ENCODE measurements around the gene TRIM34. TPM values are rescaled to one million over a fixed set of nuclear protein-coding genes. Genes with fewer than 3 reads are reported as not detected.
"Not testable (repeated sequence)": the region's sequence is repeated elsewhere in the genome, so short reads cannot be mapped to it uniquely, and the experiment has no call there.

Gene TRIM34
- polyA plus RNA-seq, 3 donors, result 1.8 to 6.7 (median 3.8) TPM

DNA sequence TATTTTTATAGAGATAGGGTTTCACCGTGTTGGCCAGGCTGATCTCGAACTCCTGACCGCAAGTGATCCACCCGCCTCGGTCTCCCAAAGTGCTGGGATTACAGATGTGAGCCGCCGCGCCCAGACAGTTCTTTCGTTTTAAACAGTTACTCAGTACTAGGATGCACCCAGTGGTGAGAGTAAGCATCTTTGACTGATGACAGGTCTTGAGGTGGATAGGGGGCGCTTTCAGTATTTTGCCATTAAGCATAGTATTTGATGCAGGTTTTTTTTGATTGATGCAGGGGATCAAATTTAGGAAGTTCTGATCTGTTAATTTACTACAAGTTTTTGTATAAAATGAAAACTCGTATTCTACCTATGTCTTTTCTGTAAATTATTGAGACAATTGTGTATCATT, 13.2 kb upstream of the TRIM34 start:
- 92 to 95% (median 95%) methylated on average over 11 of the region's 11 CpGs for WGBS, 3 donors
- no peak overlapping the region for H3K27ac ChIP-seq (ENCODE audit: low read depth, low read length)

DNA sequence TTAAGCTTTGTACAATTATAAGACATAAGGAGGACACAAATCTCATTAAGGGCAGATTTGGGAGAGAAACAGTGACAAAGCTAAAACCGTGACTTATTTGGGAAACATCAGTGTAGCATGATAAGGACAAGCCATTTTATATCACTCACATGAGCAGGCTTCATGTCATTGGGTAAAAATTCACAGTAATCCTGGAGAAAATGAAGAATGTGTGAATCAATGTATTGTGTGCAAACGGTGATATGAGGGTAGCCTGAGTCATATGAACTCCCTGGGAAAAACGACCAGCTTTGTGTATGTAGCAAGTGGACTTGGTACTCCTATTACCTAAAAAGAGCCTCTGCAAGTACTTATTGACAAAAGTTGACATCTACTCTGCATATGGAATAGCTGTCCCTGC, 6.0 kb upstream of the TRIM34 start:
- no peak overlapping the region for H3K27ac ChIP-seq (ENCODE audit: low read depth, low read length)
- WGBS, 3 donors, result 53 to 86% (median 83%) methylated on average over 3 of the region's 3 CpGs

DNA sequence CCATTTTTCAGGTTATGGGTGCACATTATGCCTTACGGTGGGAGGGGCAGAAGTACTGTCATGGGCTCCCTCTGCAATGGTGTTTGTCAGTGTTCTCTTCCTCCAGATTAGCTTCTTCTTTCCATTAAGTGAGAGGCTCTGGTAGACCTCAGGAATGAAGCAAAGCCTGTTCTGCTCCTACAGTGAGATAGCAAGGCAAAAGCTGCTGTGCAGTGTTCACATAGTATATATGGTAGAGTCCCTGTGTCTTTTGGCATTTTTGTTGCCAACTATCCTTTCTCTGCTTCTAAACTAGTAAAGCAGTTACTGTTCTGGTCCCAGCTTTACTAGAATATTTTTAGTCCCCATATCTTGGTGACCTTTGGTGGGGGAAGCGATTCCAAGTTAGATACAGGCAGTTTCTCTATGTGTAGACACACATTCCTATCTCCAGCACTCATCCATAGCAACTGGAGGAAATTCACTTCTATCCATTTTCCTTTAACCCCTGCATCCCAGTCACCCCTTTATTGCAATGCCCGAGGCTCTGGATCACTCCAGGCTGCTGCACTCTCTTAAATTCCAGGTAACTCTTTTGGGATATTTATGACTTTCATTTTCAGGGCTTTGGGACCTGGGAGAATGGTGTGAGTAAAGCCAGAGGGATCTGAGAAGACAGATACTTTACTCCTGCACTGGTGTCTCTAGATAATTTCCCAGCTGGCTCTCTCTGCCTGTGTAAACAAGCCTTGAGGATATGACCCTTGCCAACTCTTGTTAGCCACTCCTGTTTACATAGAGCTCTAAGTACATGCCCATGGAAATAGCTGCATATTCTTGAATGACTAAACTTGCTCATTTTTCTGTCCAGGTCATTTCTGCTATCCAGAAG, 3.9 kb upstream of the TRIM34 start:
- H3K27ac ChIP-seq (ENCODE audit: low read depth, low read length), result no peak overlapping the region
- 41 to 69% (median 59%) methylated on average over 3 of the region's 3 CpGs for WGBS, 3 donors

DNA sequence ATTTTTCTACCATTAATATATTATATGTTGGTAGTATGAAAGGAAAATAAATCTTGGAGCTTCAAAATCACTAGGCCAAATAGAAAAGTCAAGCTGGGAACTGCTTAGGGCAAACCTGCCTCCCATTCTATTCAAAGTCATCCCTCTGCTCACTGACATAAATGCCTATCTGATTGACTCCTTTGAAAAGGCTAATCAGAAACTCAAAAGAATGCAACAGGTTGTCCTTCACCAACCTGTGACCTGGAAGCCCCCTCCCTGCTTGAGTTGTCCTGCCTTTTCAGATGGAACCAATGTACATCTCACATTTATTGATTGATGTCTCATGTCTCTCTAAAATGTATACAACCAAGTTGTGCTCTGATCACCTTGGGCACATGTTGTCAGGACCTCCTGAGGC, 3.2 kb upstream of the TRIM34 start:
- H3K27ac ChIP-seq (ENCODE audit: low read depth, low read length), result no peak overlapping the region

DNA sequence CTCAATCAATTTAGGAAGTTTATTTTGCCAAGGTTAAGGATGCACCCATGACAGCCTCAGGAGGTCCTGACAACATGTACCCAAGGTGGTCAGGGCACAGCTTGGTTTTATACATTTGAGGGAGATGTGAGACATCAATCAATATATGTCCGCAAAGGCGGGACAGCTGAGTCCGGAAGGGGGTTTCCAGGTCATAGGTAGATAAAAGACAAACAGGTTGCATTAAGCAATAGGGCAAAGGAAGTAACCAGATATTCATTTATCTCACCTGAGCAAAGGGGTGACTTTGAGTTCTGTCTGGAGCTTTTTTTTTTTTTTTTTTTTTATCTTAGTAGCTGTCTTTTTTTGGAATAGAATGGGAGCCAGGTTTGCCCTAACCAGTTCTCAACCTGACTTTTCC, 2.0 kb upstream of the TRIM34 start:
- H3K27ac ChIP-seq (ENCODE audit: low read depth, low read length), result no peak overlapping the region
- 74 to 99% (median 97%) methylated on average over 3 of the region's 3 CpGs for WGBS, 3 donors

DNA sequence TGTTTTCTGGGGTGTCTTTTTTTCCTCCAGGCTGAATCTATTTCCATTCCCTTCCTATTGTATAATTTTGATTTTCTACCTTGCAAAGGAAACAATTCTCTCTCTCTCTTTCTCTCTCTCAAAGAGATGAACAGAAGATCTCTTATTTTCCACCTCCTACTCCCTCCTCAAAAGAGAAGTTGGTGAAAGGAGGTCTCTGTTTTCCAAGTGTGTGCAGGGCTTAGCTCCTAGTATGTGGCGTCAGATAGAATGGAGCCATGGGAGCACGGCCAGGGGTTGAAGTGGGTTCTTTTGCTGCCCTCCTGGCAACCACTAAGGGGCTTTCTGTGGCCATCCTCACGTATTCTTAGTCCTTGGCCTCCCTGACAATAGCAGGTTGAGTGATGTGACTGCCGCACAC, 480 bp downstream of the TRIM34 start:
- 13 to 28% (median 14%) methylated on average over 4 of the region's 4 CpGs for WGBS, 3 donors

DNA sequence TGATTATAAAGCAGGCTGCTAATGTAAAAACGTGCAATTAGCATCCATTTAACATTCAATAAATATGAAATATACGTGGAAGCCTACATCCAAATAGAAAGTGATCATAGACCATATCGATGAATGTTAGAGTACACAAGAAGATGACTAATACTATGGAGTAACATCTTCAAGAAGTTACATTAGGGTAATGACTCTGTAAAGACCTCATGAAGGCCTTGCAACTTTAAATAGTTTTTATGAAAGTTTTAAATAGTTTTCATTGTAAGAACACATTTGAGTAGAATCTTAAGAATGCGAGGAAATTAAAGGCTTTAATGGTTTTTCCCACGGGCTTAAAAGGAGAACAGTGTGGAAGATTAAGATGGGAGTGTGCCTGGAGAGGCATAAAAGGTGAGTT, 1.4 kb downstream of the TRIM34 start:
- no peak overlapping the region for H3K27ac ChIP-seq (ENCODE audit: low read depth, low read length)
- WGBS, 3 donors, result 76 to 82% (median 78%) methylated on average over 5 of the region's 5 CpGs

More for the DNA sequence above, 480 bp downstream of the TRIM34 start:
- H3K27ac ChIP-seq (ENCODE audit: low read depth, low read length), result no peak overlapping the region

DNA sequence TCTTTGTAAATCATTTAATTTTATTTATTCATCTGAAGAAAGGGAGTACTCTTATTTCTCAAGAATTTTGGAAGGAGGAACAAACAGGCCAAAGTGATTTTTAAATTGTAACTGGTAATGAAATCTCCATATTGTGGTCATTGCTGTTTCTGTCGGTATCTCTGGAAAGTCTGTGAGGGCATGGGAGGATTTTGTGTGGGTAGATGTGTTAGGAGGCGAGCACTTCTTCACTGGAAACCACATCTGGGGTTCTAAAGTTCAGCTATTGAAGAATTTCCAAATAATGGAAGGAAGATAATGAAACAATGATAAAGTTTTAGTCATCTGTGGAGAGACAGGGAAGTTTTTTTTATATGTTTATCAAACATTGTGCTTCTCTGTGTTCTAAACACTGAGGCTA, 6.6 kb downstream of the TRIM34 start:
- 79 to 83% (median 80%) methylated on average over 2 of the region's 2 CpGs for WGBS, 3 donors

DNA sequence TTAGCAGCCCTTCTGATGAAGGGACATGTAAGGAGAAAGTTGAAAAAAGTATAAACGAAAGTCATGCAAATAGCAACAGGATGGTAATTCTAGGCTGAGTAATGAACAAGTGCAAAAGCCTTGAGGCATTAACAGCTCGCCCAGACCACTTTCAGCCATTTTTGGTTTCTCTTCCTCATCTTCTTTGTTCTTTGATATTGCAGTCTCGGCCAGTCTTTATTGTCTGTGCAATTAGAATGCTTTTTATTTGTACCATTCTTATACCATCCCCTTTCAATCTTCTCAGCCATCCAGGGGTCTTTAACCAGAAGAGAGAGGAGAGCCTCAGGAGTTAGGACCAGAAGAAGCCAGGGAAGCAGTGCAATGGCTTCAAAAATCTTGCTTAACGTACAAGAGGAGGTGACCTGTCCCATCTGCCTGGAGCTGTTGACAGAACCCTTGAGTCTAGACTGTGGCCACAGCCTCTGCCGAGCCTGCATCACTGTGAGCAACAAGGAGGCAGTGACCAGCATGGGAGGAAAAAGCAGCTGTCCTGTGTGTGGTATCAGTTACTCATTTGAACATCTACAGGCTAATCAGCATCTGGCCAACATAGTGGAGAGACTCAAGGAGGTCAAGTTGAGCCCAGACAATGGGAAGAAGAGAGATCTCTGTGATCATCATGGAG, 7.3 kb downstream of the TRIM34 start:
- H3K27ac ChIP-seq (ENCODE audit: low read depth, low read length), result no peak overlapping the region
- WGBS, 3 donors, result 88 to 93% (median 91%) methylated on average over 5 of the region's 5 CpGs

More for the DNA sequence above, 6.6 kb downstream of the TRIM34 start:
- H3K27ac ChIP-seq (ENCODE audit: low read depth, low read length), result no peak overlapping the region

DNA sequence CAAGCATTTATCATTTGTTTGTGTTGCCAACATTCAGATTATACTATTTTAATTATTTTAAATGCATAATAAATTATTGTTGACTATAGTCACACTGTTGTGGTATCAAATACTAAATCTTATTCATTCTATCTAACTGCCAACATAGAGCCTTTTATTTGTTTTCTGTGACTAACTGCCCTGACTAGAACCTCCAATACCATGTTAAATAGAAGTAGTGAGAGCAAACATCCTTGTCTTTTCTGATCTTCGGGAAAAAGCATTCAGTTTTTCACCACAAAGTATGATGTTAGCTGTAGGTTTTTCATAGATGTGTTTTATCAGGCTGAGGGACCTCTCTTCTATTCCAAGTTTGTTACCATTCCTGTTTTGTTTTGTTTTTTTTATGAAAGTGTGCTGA, 15.2 kb downstream of the TRIM34 start:
- 86 to 99% (median 95%) methylated on average over 1 of the region's 1 CpG for WGBS, 3 donors
- no peak overlapping the region for H3K27ac ChIP-seq (ENCODE audit: low read depth, low read length)

DNA sequence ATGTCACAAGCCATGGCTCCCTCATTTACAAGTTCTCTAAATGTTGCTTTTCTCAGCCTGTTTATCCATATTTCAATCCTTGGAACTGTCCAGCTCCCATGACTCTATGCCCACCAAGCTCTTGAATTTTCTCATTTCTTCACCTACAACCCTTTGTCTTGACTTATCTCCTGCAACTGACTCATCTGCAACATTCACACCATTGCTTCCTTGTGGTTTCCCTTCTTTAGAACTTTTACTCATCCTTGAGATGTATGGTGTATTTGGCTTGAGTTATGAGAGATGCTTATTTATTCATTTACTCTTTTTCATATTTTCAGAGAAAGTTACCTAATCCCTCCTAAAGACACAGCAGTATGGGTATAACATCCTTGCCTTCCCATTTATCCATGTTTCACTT, 18.8 kb downstream of the TRIM34 start:
- H3K27ac ChIP-seq (ENCODE audit: low read depth, low read length), result no peak overlapping the region

DNA sequence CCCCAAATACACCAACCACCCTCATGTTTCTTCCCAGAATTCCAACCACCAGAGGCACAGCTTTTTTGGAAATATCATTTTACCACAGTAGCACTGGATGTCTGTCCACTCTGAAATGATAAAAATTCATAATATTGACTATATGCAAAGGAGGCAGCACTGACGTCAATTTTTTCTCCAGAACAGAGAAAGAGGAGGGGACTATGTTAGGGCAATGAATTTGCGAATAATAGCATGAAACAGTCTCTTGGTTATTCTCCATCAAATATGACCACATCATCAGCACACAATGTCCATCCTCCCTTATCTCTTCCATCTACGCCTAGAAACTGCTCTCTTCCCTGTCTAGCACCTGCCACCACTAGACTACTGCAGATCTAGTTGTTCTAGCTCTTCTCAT, 21.3 kb downstream of the TRIM34 start:
- no peak overlapping the region for H3K27ac ChIP-seq (ENCODE audit: low read depth, low read length)
- WGBS, 3 donors, result 89 to 93% (median 91%) methylated on average over 3 of the region's 3 CpGs

DNA sequence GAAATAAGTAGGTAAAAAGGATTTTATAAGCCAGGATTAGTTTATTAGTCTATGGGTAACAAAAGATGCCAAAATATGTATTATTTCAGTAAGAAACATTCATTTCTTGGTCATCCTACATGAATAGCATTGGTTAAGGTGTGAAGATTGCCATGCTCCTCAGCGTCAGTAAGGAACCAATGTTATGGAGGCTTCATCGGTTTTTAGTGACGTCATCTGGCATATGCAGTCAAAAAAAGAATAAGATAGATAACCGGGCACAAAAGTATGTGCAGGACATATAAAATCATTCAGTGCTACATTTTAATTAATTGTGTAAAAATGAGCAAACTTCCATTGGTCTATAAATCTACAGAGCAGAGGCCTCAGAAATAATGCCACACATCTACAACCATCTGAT, 30.7 kb downstream of the TRIM34 start:
- no peak overlapping the region for H3K27ac ChIP-seq (ENCODE audit: low read depth, low read length)
- WGBS, 3 donors, result 94 to 98% (median 97%) methylated on average over 4 of the region's 4 CpGs

DNA sequence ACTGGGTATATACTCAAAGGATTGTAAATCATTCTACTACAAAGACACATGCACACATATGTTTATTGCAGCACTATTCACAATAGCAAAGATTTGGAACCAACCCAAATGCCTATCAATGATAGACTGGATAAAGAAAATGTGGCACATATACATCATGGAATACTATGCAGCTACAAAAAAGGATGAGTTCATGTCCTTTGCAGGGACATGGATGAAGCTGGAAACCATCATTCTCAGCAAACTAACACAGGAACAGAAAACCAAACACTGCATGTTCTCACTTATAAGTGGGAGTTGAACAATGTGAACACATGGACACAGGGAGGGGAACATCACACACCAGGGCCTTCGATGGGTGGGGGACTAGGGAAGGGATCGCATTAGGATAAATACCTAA, 32.2 kb downstream of the TRIM34 start:
- H3K27ac ChIP-seq (ENCODE audit: low read depth, low read length), result not testable (repeated sequence)
- WGBS, 3 donors, result 95 to 100% (median 99%) methylated on average over 2 of the region's 2 CpGs

DNA sequence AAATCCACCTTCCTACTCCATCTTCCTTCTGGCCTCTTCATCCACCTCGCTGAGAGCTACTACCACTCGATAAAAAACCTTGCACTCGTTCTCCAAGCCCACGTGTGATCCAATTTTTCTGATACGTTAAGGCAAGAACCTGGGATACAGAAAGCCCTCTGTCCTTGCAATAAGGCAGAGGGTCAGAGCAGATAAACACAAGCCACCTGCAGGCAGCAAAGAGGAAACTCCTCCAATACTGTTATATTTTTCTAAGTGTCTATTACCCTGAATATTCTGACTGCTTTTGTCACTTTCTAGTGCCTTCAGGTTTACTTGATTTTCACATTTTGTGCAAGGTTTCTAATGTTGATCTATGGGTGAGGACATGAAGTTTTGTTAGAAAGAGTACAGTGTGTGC, 33.5 kb downstream of the TRIM34 start:
- no peak overlapping the region for H3K27ac ChIP-seq (ENCODE audit: low read depth, low read length)
- 93 to 94% (median 93%) methylated on average over 5 of the region's 5 CpGs for WGBS, 3 donors

DNA sequence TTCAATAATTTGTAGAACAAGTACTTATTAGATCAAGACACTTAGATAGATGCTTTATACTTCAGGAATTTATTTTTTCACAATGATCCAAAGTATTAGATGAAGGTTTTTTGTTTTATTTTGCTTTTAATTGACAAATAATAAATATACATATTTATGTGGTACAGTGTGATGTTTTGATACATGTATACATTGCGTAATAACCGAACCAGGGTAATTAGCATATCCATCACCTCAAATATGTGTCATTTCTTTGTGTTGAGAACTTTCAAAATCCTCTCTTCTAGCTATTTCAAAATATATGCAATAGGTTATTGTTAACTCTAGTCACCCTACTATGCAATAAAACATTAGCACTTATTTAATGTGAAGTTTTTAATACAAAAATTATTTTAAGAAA, 38.7 kb downstream of the TRIM34 start:
- no peak overlapping the region for H3K27ac ChIP-seq (ENCODE audit: low read depth, low read length)
- 87 to 99% (median 93%) methylated on average over 2 of the region's 2 CpGs for WGBS, 3 donors

DNA sequence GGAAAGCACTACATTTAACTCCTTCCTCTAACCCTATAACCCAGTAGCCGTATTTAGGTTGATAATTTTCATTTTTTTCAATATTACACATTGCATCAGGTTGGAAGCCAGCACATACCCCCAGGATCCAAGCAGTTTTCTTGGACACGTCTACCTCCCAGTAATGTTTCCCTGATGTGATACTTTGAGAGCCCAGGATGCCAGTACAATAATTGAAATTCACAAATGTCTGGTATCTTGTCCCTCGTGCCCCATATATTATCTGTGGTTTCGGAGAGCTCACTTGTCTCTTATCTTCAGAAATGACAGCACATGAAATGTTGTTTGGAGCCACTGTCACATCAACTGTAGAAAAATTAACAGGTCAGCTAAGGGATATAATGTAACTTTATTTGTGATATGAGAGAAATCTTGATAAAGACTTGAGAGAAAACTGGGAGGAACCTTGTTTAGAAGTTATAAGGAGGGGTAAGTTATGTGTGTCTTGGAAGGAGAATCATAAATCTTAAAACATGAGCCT, 40.3 kb downstream of the TRIM34 start:
- 89 to 94% (median 93%) methylated on average over 4 of the region's 4 CpGs for WGBS, 3 donors

DNA sequence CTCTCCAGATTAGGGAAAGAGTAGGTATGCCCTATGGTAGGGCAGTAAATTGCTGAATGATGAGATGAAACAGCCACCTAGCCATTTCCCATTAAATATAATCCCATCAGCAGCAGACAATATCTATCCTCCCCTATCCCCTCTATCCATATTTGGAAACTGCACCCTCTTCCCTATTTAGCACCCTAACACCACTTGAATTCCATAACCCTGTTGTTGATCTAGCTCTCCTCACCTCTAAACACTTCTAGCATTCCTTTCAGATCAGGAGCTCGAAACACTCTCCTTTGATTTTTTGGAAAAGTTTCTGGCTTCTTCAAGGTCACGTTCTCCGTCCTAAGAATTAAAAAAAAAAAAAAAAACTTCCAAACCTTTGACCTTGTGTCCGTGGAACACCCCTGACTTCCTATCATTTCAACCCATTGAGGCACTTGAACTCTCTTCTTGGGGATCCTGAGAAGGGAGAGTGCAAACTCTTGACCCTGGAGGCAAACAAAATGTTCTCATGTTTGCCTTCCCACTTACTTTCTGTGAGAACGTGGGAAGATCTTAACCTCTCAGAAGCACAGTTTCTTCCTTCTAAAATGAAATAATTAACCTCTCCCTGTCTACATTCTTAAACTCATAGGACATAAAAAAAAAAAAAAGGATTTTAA, 41.1 kb downstream of the TRIM34 start:
- 57 to 81% (median 79%) methylated on average over 5 of the region's 5 CpGs for WGBS, 3 donors
- no peak overlapping the region for H3K27ac ChIP-seq (ENCODE audit: low read depth, low read length)

More for the DNA sequence above, 40.3 kb downstream of the TRIM34 start:
- no peak overlapping the region for H3K27ac ChIP-seq (ENCODE audit: low read depth, low read length)

DNA sequence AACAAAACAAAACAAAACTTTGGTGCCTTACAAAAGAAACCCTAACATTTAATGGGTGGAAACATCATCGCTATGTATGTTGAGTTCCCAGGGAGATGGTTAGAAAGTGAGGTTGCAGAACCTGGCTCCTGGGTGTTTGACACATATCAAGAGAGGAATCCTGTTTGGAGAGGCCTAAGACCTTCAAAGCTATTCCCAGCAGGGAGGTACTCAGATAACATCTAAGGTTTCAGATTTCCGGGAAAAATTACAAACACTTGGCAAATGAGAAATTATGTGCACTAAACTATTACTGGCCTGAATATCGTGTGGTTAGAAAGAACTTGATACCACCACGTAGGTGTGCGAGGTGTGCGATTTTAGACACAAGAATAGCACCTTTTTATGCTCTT, 41.6 kb downstream of the TRIM34 start:
- H3K27ac ChIP-seq (ENCODE audit: low read depth, low read length), result no peak overlapping the region
- 73 to 85% (median 84%) methylated on average over 6 of the region's 6 CpGs for WGBS, 3 donors

Measured in adipose tissue (tissue), 3 donors.